Measurements from ENCODE around the gene GREM1. TPM values are rescaled to one million over a fixed set of nuclear protein-coding genes. Genes with fewer than 3 reads are reported as not detected.

Gene GREM1
- total RNA-seq, 1 experiment from 2014 or later: 1.1 TPM

DNA sequence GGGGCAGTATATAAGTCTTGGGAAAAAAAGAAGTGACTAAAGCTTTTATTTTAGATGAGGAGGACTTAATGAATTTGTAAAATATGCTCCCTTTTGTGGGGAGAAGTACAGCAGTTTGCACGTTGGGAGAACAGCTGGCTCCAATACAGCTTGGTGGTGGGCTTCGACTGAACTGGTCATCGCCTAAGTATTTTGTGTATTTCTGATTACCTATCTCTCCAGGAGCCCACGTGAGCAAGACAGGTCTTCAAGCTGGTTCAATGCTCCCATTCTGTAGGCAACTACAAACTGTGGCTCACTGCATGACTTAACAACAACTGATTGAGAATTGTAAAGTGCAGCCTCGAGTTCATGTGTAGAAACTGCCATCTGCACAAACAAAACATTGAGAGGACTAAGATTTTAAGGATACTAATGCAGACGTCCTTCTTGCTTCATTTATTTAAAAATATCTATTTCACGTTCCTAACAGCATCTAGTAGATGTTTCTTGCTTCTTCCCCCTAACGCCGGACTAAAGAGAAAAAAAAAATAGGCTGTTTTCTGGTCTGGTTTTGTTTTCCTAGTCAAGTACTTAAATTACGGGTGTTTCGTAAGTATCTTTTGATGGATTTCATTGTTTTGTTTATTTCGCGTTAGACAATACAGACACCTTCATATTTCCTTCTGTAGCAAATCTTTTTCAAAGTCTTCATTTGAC, 1.4 kb upstream of the GREM1 start:
- Histone ChIP-seq H3K56ac (ENCODE audit: insufficient read length, low read depth, low read length) (no peak overlapping the region), H3K27me3 (ENCODE audit: insufficient read depth, low read length) (peaks cover 50% of the 10 kb centered on the region; the same call in 1 of the 2 replicates), H3K23ac (ENCODE audit: insufficient read length, low read depth, low read length) (no peak overlapping the region), H3T11ph (ENCODE audit: low read length) (no peak overlapping the region), H2BK5ac (ENCODE audit: insufficient read length, low read length) (no peak overlapping the region), H3K79me2 (ENCODE audit: insufficient read depth, low read length) (no peaks in the 10 kb centered on the region), H3K4me1 (ENCODE audit: insufficient read depth, low read length) (no peaks in the 10 kb centered on the region), H4K8ac (replicated peaks; ENCODE audit: insufficient read length, low read depth, low read length) (no peak overlapping the region), H3K9me3 (ENCODE audit: control insufficient read depth, low read depth, low read length) (no peaks in the 10 kb centered on the region), H2BK12ac (ENCODE audit: insufficient read length, low read depth, low read length) (no peak overlapping the region), H3K23me2 (ENCODE audit: insufficient read length, low read depth, low read length, poor library complexity, severe bottlenecking) (peaks cover 18% of the 10 kb centered on the region), H4K91ac (ENCODE audit: insufficient read length, low read depth, low read length) (no peak overlapping the region), H2BK20ac (ENCODE audit: low read depth, low read length, poor library complexity, severe bottlenecking) (no peak overlapping the region), H3K9ac (ENCODE audit: extremely low read depth, insufficient read length, low read length) (no peak overlapping the region), H2AFZ (ENCODE audit: low read length) (no peak overlapping the region), H3K14ac (ENCODE audit: insufficient read depth, low read length) (no peak overlapping the region), H4K20me1 (ENCODE audit: control insufficient read depth, insufficient read depth, insufficient read length) (no peaks in the 10 kb centered on the region), H3K27ac (ENCODE audit: insufficient read length, low read depth, low read length) (no peak overlapping the region), H2AK5ac (ENCODE audit: insufficient read length, low read length) (no peak overlapping the region), H3K79me1 (ENCODE audit: insufficient read depth, low read depth, low read length, poor library complexity, severe bottlenecking) (no peaks in the 10 kb centered on the region), H2BK120ac (ENCODE audit: low read depth, low read length, poor library complexity, severe bottlenecking) (no peak overlapping the region), H2BK15ac (ENCODE audit: low read depth, low read length) (no peak overlapping the region), H3K4ac (ENCODE audit: low read depth, low read length) (no peak overlapping the region), H3K18ac (ENCODE audit: insufficient read length, low read depth, low read length) (no peak overlapping the region), H4K5ac (ENCODE audit: insufficient read length, low read depth, low read length) (no peak overlapping the region), H3K4me2 (ENCODE audit: insufficient read depth, insufficient read length, low read length) (peak overlapping the region; percentile 54)
- DNase-seq: no peak
- Mint-ChIP-seq H3K4me1 (peaks cover 20 to 29% of the 10 kb centered on the region in 2 experiments), H3K4me3 (peak overlapping the region; percentile 50 to 77; a peak in 4 of 5 replicates), H3K9me3 (no peaks in the 10 kb centered on the region; a peak in 3 of 5 replicates), H3K27me3 (ENCODE audit: low read depth) (peaks cover 87% of the 10 kb centered on the region), H3K36me3 (ENCODE audit: insufficient read depth in 1 of 3, low read depth in 3 of 3) (no peaks in the 10 kb centered on the region), H3K27ac (no peak overlapping the region)
- no peak for TF ChIP-seq CTCF (conservative IDR thresholded peaks at IDR 0.05)
- WGBS (ENCODE audit: extremely low coverage, insufficient read length, low lambda C conversion rate): no CpG with 5 or more reads among the region's 13 CpGs

Measured in H9 (cell line).